HG03103 (cell line): ENCODE measurements around the gene TMEM219.
A peak's percentile ranks its signal among the peaks of the same experiment; 100 is the strongest.
"Not testable (repeated sequence)": the region's sequence is repeated elsewhere in the genome, so short reads cannot be mapped to it uniquely, and the experiment has no call there.

Source experiments
- ATAC-seq: cut with Tn5 transposase; IDR thresholded peaks from one replicate; pipeline ENCODE4 v1.9.1; 2021; ENCODE audit warnings: low read depth; ENCODE audit not compliant: unreplicated experiment

TMEM219 gene

GRCh38 chr16:29950806-29951461 is 10.9 kb upstream of the TMEM219 start:
- ATAC-seq = no peak

GRCh38 chr16:29951625-29952365 is 10.1 kb upstream of the TMEM219 start:
- ATAC-seq = no peak

- ATAC-seq = no peak
Measured at GRCh38 chr16:29958756-29959155, 3.1 kb upstream of the TMEM219 start.

GRCh38 chr16:29959293-29959692 is 2.6 kb upstream of the TMEM219 start:
- ATAC-seq = no peak

- not testable (repeated sequence) for ATAC-seq
Measured at GRCh38 chr16:29959821-29960220, 2.1 kb upstream of the TMEM219 start.

GRCh38 chr16:29961127-29961478 is 776 bp upstream of the TMEM219 start:
- no peak for ATAC-seq

GRCh38 chr16:29962344-29962994 is 590 bp downstream of the TMEM219 start:
- ATAC-seq = no peak

- no peak for ATAC-seq
Measured at GRCh38 chr16:29963021-29963743, 1.3 kb downstream of the TMEM219 start.

- ATAC-seq = no peak
Measured at GRCh38 chr16:29968205-29968604, 6.3 kb downstream of the TMEM219 start.

GRCh38 chr16:29971304-29971703 is 9.4 kb downstream of the TMEM219 start:
- ATAC-seq = no peak

GRCh38 chr16:29972500-29972899 is 10.6 kb downstream of the TMEM219 start:
- no peak for ATAC-seq

- no peak for ATAC-seq
Measured at GRCh38 chr16:29972992-29973383, 11.1 kb downstream of the TMEM219 start.

- peak; percentile 87 for ATAC-seq
Measured at GRCh38 chr16:29973384-29974246, 11.7 kb downstream of the TMEM219 start, which contains the start of gene TAOK2. Gene TAOK2 (plus strand): TSS chr16:29973868. CDS start chr16:29977773, 3,905 bp downstream.

GRCh38 chr16:29974291-29975133 is 12.6 kb downstream of the TMEM219 start:
- ATAC-seq = no peak

- ATAC-seq = no peak
Measured at GRCh38 chr16:29975134-29975538, 13.3 kb downstream of the TMEM219 start.

- ATAC-seq = no peak
Measured at GRCh38 chr16:29975811-29976511, 14.1 kb downstream of the TMEM219 start.

GRCh38 chr16:29977063-29977825 is 15.4 kb downstream of the TMEM219 start:
- ATAC-seq = no peak

- no peak for ATAC-seq
Measured at GRCh38 chr16:29978081-29978480, 16.2 kb downstream of the TMEM219 start.
